ENCODE data around the gene FLYWCH1.
"Not testable (repeated sequence)": the region's sequence is repeated elsewhere in the genome, so short reads cannot be mapped to it uniquely, and the experiment has no call there.

FLYWCH1 gene

DNA sequence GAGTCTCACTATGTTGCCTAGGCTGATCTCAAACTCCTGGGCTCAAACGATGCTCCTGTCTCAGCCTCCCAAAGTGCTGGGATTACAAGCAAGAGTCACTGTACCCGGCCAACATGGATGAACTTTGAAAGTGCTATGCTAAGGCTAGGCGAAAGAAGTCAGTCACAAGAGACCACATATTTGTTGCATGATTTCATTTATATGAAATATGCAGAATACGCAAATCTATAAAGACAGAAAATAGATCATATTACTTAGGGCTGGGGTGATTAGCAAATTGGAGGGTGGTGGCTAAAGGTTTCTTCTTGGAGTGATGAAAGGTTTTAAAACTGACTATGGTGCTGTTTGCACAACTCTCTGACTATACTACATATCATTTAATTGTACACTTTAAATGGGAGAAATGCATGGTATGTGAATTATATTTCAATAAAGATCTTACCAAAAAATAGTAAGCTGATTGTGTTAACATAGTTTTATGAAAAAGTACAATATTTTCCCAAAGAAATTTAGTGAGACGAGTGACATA is 1.2 kb upstream of the FLYWCH1 start:
- no peak for ATAC-seq
- Mint-ChIP-seq H3K27me3 (no peaks in the 10 kb centered on the region), H3K27ac (no peak overlapping the region), H3K9me3 (no peaks in the 10 kb centered on the region), H3K4me3 (peak overlapping the region in 1 of 2 donors; percentile 95), H3K4me1 (peaks cover 50% of the 10 kb centered on the region)
- DNase-seq: no peak

DNA sequence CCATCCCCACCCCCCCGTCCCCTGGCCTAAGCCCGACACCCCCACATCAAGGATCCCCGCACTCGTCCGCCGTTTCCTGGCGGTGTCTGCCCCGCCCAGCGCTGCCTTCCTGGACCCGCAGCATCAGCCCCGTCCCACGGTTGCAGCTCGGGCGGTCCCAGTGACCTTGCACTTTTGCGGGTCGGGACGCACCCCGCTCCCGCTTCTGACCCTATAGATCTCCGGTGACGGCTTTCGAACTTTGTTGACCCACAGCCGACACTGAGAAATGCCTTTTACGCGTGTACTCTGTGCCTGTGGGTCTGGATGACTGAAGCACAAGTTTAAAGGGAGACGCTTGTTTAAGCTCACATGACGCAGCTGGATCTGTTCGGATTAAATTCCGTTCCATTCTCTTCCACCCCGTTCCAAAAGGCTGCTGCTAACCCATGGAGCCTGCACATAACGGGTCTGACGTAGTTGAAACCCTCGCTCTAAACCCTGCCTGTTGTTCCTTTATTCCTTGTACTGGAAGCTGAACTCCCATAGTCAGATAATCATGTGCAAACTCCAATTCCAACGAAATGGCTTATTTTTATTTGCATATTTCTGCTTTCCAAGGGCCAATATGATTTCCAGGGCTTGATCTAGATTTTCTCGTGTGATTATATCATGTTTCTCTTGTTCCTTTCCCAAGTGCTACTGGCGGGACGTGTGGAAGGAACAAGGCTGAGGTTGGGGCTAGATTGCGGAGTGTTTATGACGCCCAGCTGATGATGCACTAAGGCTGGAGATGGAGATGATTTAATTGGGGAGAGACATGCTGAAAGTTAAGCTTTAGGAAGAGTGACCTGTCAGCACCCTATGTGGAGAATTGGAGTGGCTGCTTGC is 834 bp downstream of the FLYWCH1 start:
- H3K4me3 Mint-ChIP-seq: peak overlapping the region; percentile 87 to 92
- peak; percentile 58 for ATAC-seq
- peak overlapping the region; percentile 60 to 92 for H3K27ac Mint-ChIP-seq
- DNase-seq: peak; percentile 33 to 41
- H3K9me3 Mint-ChIP-seq: no peaks in the 10 kb centered on the region
- peaks cover 32% of the 10 kb centered on the region for H3K4me1 Mint-ChIP-seq
- no peaks in the 10 kb centered on the region for H3K27me3 Mint-ChIP-seq

DNA sequence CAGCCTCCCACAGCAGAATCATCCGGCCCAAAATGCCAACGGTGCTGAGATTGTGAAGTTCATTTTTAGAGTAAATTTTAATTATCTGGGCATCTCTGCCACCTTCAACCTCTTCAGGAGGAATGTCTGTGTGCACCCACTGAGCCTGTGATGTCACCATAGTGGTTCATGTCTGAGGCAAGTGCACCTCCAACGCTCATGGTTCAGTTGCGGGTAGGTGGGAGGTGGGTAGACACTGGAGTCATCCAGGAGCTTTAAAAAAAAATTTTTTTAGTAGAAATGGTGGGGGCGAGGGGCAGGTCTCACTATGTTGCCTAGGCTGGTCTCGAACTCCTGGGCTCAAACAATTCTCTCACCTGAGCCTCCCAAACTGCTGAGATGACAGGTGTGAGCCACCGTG is 1.9 kb downstream of the FLYWCH1 start:
- peak overlapping the region in 1 of 2 donors; percentile 92 for H3K4me3 Mint-ChIP-seq
- DNase-seq (no peak), ATAC-seq (no peak)
- peaks cover 31% of the 10 kb centered on the region for H3K4me1 Mint-ChIP-seq
- H3K9me3 Mint-ChIP-seq: no peaks in the 10 kb centered on the region
- no peak overlapping the region for H3K27ac Mint-ChIP-seq
- H3K27me3 Mint-ChIP-seq: no peaks in the 10 kb centered on the region

DNA sequence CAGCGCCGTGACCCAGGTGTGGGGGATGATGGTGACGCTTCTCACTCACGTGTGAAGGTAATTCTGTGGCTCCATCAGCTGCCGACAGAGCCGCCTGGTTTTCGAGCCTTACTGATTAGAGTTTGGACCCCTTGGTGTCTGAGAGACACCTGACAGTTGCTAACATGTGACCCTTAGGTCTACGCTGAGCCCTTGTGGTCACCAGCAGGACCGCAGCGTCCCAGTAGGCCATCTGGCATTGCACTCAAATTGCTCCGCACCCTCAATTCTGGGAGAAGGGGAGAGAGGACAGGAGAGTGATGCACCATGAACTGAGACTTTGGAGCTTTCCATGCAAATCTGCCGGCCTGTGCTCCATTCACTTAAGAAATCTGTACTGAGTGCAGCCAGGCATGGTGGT is 2.5 kb downstream of the FLYWCH1 start:
- Mint-ChIP-seq H3K4me3 (peak overlapping the region in 1 of 2 donors; percentile 9), H3K27ac (no peak overlapping the region), H3K27me3 (no peaks in the 10 kb centered on the region), H3K9me3 (no peaks in the 10 kb centered on the region), H3K4me1 (peaks cover 31% of the 10 kb centered on the region)
- DNase-seq: no peak
- no peak for ATAC-seq

DNA sequence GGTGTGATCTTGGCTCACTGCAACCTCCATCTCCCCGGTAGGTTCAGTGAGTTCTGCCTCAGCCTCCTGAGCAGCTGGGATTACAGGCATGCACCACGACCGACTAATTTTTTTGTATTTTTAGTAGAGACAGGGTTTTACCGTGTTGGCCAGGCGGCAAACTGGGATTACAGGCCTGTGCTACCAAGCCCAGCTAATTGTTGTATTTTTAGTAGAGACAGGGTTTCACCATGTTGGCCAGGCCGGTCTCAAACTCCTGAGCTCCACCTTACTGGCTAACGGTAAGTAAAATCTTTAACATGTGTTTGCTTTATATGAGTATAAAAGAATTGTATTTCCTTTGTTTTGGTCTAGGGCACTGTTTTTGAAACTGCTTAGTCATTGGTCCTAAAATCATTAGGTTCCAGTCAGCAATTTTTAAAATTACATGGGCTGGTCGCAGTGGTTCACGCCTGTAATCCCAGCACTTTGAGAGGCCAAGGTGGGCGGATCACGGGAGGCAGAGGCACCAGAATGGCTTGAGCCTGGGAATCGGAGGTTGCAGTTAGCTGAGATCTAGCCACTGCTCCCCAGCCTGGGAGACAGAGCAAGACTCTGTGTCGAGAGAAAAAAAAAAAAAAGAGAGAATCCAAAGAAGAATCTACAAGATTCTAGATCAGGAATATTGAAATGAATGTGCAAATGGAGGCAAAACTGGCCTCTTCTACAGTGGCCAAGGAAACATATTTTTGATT is 3.6 kb downstream of the FLYWCH1 start:
- ATAC-seq (no peak), DNase-seq (no peak)
- H3K4me1 Mint-ChIP-seq: peaks cover 39% of the 10 kb centered on the region
- H3K9me3 Mint-ChIP-seq: no peaks in the 10 kb centered on the region
- no peaks in the 10 kb centered on the region for H3K27me3 Mint-ChIP-seq
- no peak overlapping the region for H3K4me3 Mint-ChIP-seq
- H3K27ac Mint-ChIP-seq: peak overlapping the region in 1 of 2 donors; percentile 70

DNA sequence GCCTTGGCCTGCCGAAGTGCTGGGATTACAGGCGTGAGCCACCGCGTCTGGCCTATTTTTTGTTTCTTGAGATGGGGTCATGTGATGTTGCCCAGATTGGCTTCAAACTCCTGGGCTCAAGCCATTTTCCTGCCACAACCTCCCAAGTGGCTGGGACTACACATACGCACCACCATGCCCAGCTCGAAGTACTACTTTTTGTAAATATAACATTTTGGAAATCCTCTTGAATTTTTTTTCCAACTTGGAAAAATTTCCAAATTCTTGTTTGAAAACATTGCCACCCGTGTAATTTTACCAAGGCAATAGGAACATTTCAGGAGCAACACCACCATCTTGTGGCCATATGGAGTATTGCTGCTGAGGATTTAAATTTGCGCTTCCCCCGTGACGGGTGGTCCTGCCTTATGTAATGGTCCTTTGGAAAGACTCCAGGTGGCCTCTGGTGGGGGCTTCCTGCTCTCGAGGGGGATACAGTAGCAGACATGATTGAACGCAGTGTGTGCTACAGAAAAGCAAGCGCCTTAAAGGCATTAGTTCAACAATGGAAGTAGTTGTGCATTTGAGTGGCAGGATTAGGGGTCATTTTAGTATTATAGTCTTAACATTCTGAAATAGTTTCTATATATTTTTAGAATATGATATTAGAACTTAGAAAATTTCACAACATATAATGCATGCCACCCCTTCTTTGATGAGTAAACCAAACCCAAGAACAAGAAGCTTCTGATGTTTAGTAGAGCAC is 8.0 kb downstream of the FLYWCH1 start:
- no peak for ATAC-seq
- Mint-ChIP-seq H3K4me1 (peaks cover 14% of the 10 kb centered on the region), H3K4me3 (no peak overlapping the region), H3K27ac (no peak overlapping the region), H3K27me3 (no peaks in the 10 kb centered on the region), H3K9me3 (no peaks in the 10 kb centered on the region)
- DNase-seq: peak; percentile 54 to 55

DNA sequence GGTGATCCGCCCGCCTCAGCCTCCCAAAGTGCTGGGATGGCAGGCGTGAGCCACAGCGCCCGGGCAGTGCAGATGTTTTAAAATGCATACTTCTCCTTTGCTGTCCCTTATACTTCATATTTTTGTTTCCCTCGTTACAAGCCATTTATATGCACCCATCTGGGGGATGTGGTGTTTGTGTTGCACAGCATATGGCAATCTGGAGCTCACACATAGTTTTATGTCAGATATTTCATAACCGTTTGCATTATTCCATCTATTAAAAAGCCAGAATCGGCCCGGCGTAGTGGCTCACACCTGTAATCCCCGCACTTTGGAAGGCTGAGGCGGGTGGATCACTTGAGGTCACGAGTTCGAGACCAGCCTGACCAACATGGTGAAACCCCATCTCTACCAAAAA is 11.8 kb downstream of the FLYWCH1 start:
- no peak for ATAC-seq
- H3K9me3 Mint-ChIP-seq: no peaks in the 10 kb centered on the region
- DNase-seq: no peak
- peaks cover 20% of the 10 kb centered on the region for H3K4me1 Mint-ChIP-seq
- no peaks in the 10 kb centered on the region for H3K27me3 Mint-ChIP-seq
- no peak overlapping the region for H3K4me3 Mint-ChIP-seq
- no peak overlapping the region for H3K27ac Mint-ChIP-seq

DNA sequence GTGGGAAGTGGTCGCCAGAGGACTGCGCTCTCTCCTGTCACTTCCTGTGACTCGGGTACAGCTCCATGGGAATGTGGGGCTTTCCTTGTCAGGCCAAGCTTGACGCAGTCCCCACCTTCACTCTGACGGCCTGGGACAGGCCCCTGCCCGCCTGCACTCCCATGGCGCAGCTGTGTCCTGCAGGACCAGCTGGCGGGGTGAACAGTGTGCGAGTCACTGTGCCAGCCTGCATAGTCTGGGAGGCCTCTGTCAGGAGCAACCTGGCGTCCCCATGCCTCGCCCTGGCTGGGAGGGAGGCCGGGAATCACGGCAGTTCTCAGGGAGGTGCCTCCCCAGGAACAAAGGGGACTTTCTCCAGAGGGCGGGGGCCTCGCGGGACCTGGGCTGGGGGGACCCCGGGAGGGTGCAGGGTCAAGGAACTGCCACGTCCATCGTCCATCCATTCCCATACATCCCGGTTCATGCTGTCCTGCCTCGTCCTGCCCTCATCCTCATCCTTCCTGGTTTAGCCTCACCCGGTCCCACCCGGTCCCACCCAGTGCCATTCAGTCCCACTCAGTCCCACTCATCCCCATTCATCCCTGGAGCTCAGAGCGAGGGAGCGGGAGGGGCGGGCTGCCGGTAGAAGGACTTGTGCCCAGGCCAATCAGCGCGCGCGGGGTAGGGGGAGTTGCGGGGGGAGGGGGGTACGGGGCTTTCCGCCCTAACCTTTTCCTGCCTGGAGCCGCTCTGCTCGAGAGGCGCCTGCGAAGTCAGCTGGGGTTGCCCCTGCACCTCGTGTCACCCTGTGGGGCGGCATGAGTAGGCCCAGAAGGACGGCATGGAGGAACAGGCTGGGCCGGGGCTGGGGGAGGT is 13.4 kb downstream of the FLYWCH1 start:
- H3K27me3 Mint-ChIP-seq: no peaks in the 10 kb centered on the region
- H3K4me3 Mint-ChIP-seq: no peak overlapping the region
- no peak for ATAC-seq
- no peaks in the 10 kb centered on the region for H3K9me3 Mint-ChIP-seq
- no peak for DNase-seq
- H3K27ac Mint-ChIP-seq: no peak overlapping the region
- H3K4me1 Mint-ChIP-seq: peaks cover 12% of the 10 kb centered on the region

DNA sequence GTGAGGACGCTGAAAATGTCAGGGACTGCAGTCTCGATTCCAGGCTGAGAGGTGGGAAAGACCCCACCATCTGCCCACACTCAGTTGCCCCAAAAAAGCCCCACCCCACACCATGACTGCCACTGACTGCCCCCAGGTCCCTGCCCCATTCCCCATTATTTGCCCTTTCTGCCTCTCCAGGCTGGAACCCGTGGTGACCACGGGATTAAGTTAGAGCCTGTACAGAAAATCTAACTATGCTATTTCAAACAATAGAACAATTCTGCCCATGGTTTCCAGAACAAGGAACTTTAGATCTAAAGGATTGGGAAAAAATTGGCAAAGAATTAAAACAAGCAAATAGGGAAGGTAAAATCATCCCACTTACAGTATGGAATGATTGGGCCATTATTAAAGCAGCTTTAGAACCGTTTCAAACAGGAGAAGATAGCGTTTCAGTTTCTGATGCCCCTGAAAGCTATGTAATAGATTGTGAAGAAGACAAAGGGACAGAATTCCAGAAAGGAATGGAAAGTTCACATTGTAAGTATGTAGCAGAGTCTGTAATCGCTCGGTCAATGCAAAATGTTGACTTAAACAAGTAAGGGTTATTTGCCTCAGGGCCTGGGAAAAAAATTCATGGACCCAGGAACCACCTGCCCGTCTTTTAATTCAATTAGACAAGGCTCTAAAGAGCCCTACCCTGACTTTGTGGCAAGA is 14.4 kb downstream of the FLYWCH1 start:
- Mint-ChIP-seq H3K27ac (no peak overlapping the region), H3K4me3 (peak overlapping the region in 1 of 2 donors; percentile 48), H3K9me3 (no peaks in the 10 kb centered on the region), H3K27me3 (no peaks in the 10 kb centered on the region), H3K4me1 (peaks cover 12% of the 10 kb centered on the region)
- DNase-seq (no peak), ATAC-seq (no peak)

DNA sequence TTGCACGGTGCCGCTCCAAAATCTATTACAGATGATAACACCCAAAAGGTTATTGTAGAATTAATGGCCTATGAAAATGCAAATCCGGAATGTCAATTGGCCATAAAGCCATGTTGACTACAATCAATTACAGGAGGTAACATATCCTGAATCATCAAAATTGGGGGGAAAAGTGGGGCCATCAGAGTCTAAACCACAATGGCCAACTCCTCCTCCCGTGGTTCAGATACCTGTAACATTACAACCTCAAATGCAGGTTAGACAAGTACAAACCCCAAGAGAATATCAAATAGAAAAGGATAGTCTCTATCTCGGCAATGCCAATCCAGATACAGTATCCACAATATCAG is 14.9 kb downstream of the FLYWCH1 start:
- no peak for DNase-seq
- H3K9me3 Mint-ChIP-seq: no peaks in the 10 kb centered on the region
- no peak overlapping the region for H3K27ac Mint-ChIP-seq
- H3K27me3 Mint-ChIP-seq: no peaks in the 10 kb centered on the region
- peak overlapping the region; percentile 25 to 48 for H3K4me3 Mint-ChIP-seq
- ATAC-seq: no peak
- H3K4me1 Mint-ChIP-seq: peaks cover 12% of the 10 kb centered on the region

DNA sequence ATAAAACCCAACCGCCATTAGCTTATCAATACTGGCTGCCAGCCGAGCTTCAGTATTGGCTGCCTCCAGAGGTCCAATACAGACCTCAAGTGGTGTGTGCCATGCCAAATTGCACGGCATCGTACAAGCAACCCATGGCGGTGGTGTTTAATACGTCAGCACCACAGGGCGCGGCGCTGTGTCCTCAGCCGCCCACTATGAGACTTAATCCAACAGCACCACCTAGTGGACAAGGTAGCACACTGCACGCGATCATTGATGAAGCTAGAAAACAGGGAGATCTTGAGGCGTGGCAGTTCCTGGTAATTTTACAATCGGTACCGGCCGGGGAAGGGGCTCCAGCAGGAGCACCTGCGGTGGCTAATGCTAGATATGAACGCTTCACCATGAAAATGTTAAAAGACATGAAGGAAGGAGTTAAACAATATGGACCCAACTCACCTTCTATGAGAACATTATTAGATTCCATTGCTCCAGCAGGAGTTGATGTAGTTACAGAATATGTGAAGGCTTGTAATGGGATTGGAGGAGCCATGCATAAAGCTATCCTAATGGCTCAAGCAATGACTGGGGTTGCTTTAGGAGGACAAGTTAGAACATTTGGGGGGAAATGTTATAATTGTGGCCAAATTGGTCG is 15.4 kb downstream of the FLYWCH1 start:
- ATAC-seq: peak; percentile 98
- Mint-ChIP-seq H3K27me3 (no peaks in the 10 kb centered on the region), H3K4me1 (peaks cover 12% of the 10 kb centered on the region), H3K4me3 (peak overlapping the region; percentile 25 to 48), H3K27ac (peak overlapping the region in 1 of 2 donors; percentile 64), H3K9me3 (no peaks in the 10 kb centered on the region)
- DNase-seq: peak; percentile 83 to 86

DNA sequence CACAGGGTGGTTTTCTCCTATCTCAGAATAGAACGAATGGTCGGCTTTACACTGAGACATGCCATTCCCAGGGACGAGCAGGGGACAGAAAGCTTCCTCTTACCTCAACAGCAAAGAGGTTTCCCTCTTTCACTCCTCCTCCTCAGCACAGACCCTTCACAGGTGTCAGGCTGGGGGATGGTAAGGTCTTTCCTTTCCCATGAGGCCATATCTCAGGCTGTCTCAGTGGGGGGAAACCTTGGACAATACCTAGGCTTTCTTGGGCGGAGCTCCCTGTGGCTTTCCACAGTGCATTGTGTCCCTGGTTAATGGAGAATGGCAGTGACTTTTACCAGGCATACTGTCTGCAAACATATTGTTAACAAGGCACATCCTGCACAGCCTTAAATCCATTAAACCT is 16.4 kb downstream of the FLYWCH1 start:
- not testable (repeated sequence) for H3K4me3 Mint-ChIP-seq, ATAC-seq, H3K27ac Mint-ChIP-seq, H3K9me3 Mint-ChIP-seq, DNase-seq, H3K27me3 Mint-ChIP-seq
- H3K4me1 Mint-ChIP-seq: peaks cover 12% of the 10 kb centered on the region

DNA sequence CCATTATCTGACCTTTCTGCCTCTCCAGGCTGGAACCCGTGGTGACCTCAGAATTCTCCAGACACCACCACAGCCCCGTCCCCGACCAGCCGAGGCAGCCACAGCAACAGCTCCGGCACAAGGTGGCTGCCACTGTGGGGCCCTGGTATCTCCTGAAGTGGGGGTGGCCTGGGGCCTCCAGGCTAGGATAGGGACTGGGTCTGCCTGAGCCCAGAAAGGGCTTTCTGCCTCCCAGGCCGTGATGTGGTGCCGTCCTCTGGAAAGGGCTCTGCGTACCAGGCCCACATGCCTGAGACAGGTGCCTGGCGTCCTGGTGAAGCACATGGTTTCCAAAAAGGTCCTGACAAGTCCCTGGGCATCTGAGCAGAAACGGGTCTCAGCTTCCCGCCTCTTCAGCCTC is 17.1 kb downstream of the FLYWCH1 start:
- Mint-ChIP-seq H3K27ac (peak overlapping the region in 1 of 2 donors; percentile 76), H3K9me3 (no peaks in the 10 kb centered on the region), H3K4me1 (peaks cover 12% of the 10 kb centered on the region), H3K27me3 (no peaks in the 10 kb centered on the region), H3K4me3 (no peak overlapping the region)
- DNase-seq (no peak), ATAC-seq (no peak)

DNA sequence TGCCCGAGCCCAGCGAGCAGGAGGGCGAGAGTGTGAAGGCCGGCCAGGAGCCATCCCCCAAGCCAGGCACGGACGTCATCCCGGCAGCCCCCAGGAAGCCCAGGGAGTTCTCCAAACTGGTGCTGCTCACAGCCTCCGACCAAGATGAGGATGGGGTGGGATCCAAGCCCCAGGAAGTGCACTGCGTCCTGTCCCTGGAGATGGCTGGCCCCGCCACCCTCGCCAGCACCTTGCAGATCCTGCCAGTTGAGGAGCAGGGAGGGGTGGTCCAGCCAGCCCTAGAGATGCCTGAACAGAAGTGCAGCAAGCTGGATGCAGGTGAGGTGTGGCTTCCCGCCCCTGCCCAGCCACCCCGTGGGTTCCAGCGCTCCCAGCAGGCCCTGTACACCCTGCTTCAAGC is 18.0 kb downstream of the FLYWCH1 start:
- no peak for DNase-seq
- H3K27me3 Mint-ChIP-seq: no peaks in the 10 kb centered on the region
- H3K4me1 Mint-ChIP-seq: peaks cover 12% of the 10 kb centered on the region
- ATAC-seq: no peak
- no peaks in the 10 kb centered on the region for H3K9me3 Mint-ChIP-seq
- no peak overlapping the region for H3K27ac Mint-ChIP-seq
- no peak overlapping the region for H3K4me3 Mint-ChIP-seq

Measured in stimulated activated naive CD8-positive, alpha-beta T cell treated with anti-CD3 and anti-CD28 coated beads, Interleukin-15, amount 100 ng/mL, for 72 hours (primary cell).